WTC11 (cell line): ENCODE measurements around the gene MYH9. TPM values are rescaled to one million over a fixed set of nuclear protein-coding genes. Genes with fewer than 3 reads are reported as not detected.

Source experiments
- ATAC-seq: fragments of 200-7000 bp; cut with Tn5 transposase; 2 replicates; pipeline ENCODE4 v1.10.0; 2021; ENCODE audit warnings: mild to moderate bottlenecking, moderate library complexity
- CTCF ChIA-PET: fragments of 300-600 bp; sonication (Branson Sonifier 250); formaldehyde crosslinking; loops from one replicate; lab custom pipeline; 2021; ENCODE audit warnings: antibody characterized with exemption; lab: Charles Lee
- POLR2A ChIA-PET: fragments of 350-600 bp; sonication (Branson Sonifier 250); formaldehyde crosslinking; loops from one replicate; lab custom pipeline; 2021; ENCODE audit warnings: antibody characterized with exemption; lab: Charles Lee
- DNase-seq: peaks from one replicate; pipeline ENCODE4 v3.0.0; 2021; ENCODE audit warnings: low spot score
- H3K27ac Mint-ChIP-seq: 2 replicates; pipeline ENCODE4 v1.8.0; 2021; ENCODE audit warnings: mixed read lengths
- H3K27me3 Mint-ChIP-seq: 2 replicates; pipeline ENCODE4 v1.8.0; 2021; ENCODE audit warnings: low read depth, mild to moderate bottlenecking, moderate library complexity, mixed read lengths
- H3K36me3 Mint-ChIP-seq: 2 replicates; pipeline ENCODE4 v1.8.0; 2021; ENCODE audit warnings: mixed read lengths
- H3K4me1 Mint-ChIP-seq: 2 replicates; pipeline ENCODE4 v1.8.0; 2022; ENCODE audit warnings: mixed read lengths
- H3K4me3 Mint-ChIP-seq: 2 replicates; pipeline ENCODE4 v1.8.0; 2021; ENCODE audit warnings: mild to moderate bottlenecking, moderate library complexity, mixed read lengths
- H3K9me3 Mint-ChIP-seq: 2 replicates; pipeline ENCODE4 v1.8.0; 2021; ENCODE audit warnings: mixed read lengths
- AR ChIP-seq: fragments of 250-450 bp; sonication (Bioruptor Pico); IDR thresholded peaks from 2 replicates; pipeline ENCODE4 v1.9.0; 2021; ENCODE audit warnings: mild to moderate bottlenecking
- ATF3 ChIP-seq: sonication (generic); formaldehyde crosslinking; conservative IDR thresholded peaks from 2 replicates; pipeline ENCODE4 v1.8.1; 2022; ENCODE audit warnings: mild to moderate bottlenecking, missing genetic modification reagents
- CREB1 ChIP-seq: sonication (generic); formaldehyde crosslinking; IDR thresholded peaks from 2 replicates; pipeline ENCODE4 v1.8.0; 2023; ENCODE audit warnings: mild to moderate bottlenecking, missing genetic modification reagents
- CREM ChIP-seq: sonication (generic); formaldehyde crosslinking; IDR thresholded peaks from 2 replicates; pipeline ENCODE4 v1.8.1; 2022; ENCODE audit warnings: mild to moderate bottlenecking, missing genetic modification reagents, moderate library complexity
- CTCF ChIP-seq: fragments of 200-600 bp; IDR thresholded peaks from 2 replicates; pipeline ENCODE4 v1.8.0; 2022; ENCODE audit warnings: antibody characterized with exemption
- ELF4 ChIP-seq: sonication (generic); formaldehyde crosslinking; IDR thresholded peaks from 2 replicates; pipeline ENCODE4 v1.8.1; 2022; ENCODE audit warnings: low read depth, mild to moderate bottlenecking, moderate library complexity, missing genetic modification reagents
- EMX1 ChIP-seq: fragments of 250-450 bp; sonication (Bioruptor Pico); IDR thresholded peaks from 2 replicates; pipeline ENCODE4 v1.8.0; 2021; ENCODE audit warnings: mild to moderate bottlenecking
- FOXJ3 ChIP-seq: sonication (generic); formaldehyde crosslinking; IDR thresholded peaks from 2 replicates; pipeline ENCODE4 v1.9.0; 2021; ENCODE audit warnings: missing genetic modification reagents, mild to moderate bottlenecking, borderline replicate concordance
- HMGA2 ChIP-seq: fragments of 250-450 bp; sonication (Bioruptor Pico); IDR thresholded peaks from 2 replicates; pipeline ENCODE4 v1.4.0; 2021; ENCODE audit warnings: mild to moderate bottlenecking, moderate library complexity
- MAX ChIP-seq: sonication (generic); formaldehyde crosslinking; IDR thresholded peaks from 2 replicates; pipeline ENCODE4 v1.8.0; 2022; ENCODE audit warnings: mild to moderate bottlenecking, missing genetic modification reagents
- NFE2L1 ChIP-seq: sonication (generic); formaldehyde crosslinking; IDR thresholded peaks from 2 replicates; pipeline ENCODE4 v1.8.1; 2023; ENCODE audit warnings: missing genetic modification reagents
- SMAD3 ChIP-seq: sonication (generic); formaldehyde crosslinking; IDR thresholded peaks from 2 replicates; pipeline ENCODE4 v1.8.0; 2022; ENCODE audit warnings: missing genetic modification reagents, mild to moderate bottlenecking, borderline replicate concordance
- SMAD4 ChIP-seq: sonication (generic); formaldehyde crosslinking; IDR thresholded peaks from 2 replicates; pipeline ENCODE4 v1.8.0; 2022; ENCODE audit warnings: mild to moderate bottlenecking, missing genetic modification reagents
- ZNF281 ChIP-seq: sonication (generic); formaldehyde crosslinking; IDR thresholded peaks from 2 replicates; pipeline ENCODE4 v1.8.0; 2023; ENCODE audit warnings: mild to moderate bottlenecking, missing genetic modification reagents
- ZNF416 ChIP-seq: fragments of 250-450 bp; sonication (Bioruptor Pico); IDR thresholded peaks from 2 replicates; pipeline ENCODE4 v1.9.0; 2021; ENCODE audit warnings: mild to moderate bottlenecking, inconsistent platforms
- ZNF425 ChIP-seq: fragments of 250-450 bp; sonication (Bioruptor Pico); conservative IDR thresholded peaks from 2 replicates; pipeline ENCODE4 v1.9.0; 2021; ENCODE audit warnings: mild to moderate bottlenecking
- total RNA-seq: library from RNA; stranded (reverse); gene quantifications from 3 replicates; pipeline ENCODE4 v1.2.3, GENCODE V29; 2021

The MYH9 gene
- total RNA-seq, 1 experiment from 2014 or later, result 277 TPM

- TF ChIP-seq ZNF281 (CRISPR knock-in tag) (no peak), NFE2L1 (no peak)
Observed at GRCh38 chr22:36387709-36387958, 133 bp downstream of the MYH9 start (continued).

GRCh38 chr22:36386900-36387708, 663 bp downstream of the MYH9 start:
- H3K36me3 Mint-ChIP-seq, result peaks cover 3% of the 10 kb centered on the region
- no peaks in the 10 kb centered on the region for H3K27me3 Mint-ChIP-seq
- H3K4me3 Mint-ChIP-seq, result peak overlapping the region; percentile 87
- ChIA-PET CTCF (interaction anchor here (0.6 to 1.8 kb wide), 7 partner anchors 10 to 148 kb away, joined by 3 to 9 read pairs (median 5); partner anchors contain the start of gene APOL2), POLR2A (interaction anchor here (0.9 to 5.4 kb wide), 17 partner anchors 8 to 95 kb away, joined by 3 to 66 read pairs (median 5); partner anchors contain the start of gene TXN2)
- DNase-seq, result peak; percentile 28
- H3K9me3 Mint-ChIP-seq, result no peaks in the 10 kb centered on the region
- TF ChIP-seq CREB1 (no peak), FOXJ3 (CRISPR knock-in tag) (no peak), CREM (CRISPR knock-in tag) (no peak), MAX (0 out of 2 replicates have a peak, but pooled peaks have one; percentile 25), SMAD3 (CRISPR knock-in tag) (0 out of 2 replicates have a peak, but pooled peaks have one; percentile 7), ATF3 (CRISPR knock-in tag) (no peak), SMAD4 (no peak), EMX1 (CRISPR knock-in tag) (0 out of 2 replicates have a peak, but pooled peaks have one; percentile 44), HMGA2 (no peak), ZNF416 (CRISPR knock-in tag) (no peak), CTCF (no peak)
- TF ChIP-seq, all 79 proteins: peak for 3
- Mint-ChIP-seq H3K4me1 (peaks cover 40% of the 10 kb centered on the region), H3K27ac (peak overlapping the region; percentile 99)
- no peak for ATAC-seq

- H3K4me3 Mint-ChIP-seq, result peak overlapping the region; percentile 87
- ChIA-PET CTCF (interaction anchor here (1.0 kb wide), 1 partner anchor 49 kb away, joined by 3 read pairs; no protein-coding TSS in a partner anchor), POLR2A (interaction anchor here (1.0 to 5.4 kb wide), 8 partner anchors 17 to 58 kb away, joined by 3 to 66 read pairs (median 4); no protein-coding TSS in a partner anchor)
- TF ChIP-seq ZNF425, result no peak
- TF ChIP-seq ELF4 (CRISPR knock-in tag), result no peak
- TF ChIP-seq AR, result 0 out of 2 replicates have a peak, but pooled peaks have one; percentile 39
- ATAC-seq (no peak), DNase-seq (no peak)
- H3K36me3 Mint-ChIP-seq, result peaks cover 7% of the 10 kb centered on the region
- no peaks in the 10 kb centered on the region for H3K27me3 Mint-ChIP-seq
- H3K9me3 Mint-ChIP-seq, result no peaks in the 10 kb centered on the region
- peaks cover 44% of the 10 kb centered on the region for H3K4me1 Mint-ChIP-seq
- peak overlapping the region; percentile 99 for H3K27ac Mint-ChIP-seq
Observed at GRCh38 chr22:36386351-36386899, 1.3 kb downstream of the MYH9 start.
